GM23338 (cell line): ENCODE measurements around the gene TEN1. TPM values are rescaled to one million over a fixed set of nuclear protein-coding genes. Genes with fewer than 3 reads are reported as not detected.

ENCODE experiments used
- ATAC-seq: fragments of 200-7000 bp; cut with Tn5 transposase; 3 replicates; pipeline ENCODE4 v1.9.1; 2020
- DNase-seq: peaks from one replicate; pipeline ENCODE4 v3.0.0-alpha.2; 2015; ENCODE audit warnings: low spot score
- H2AFZ ChIP-seq: fragments of 200-600 bp; sonication (generic); 2 replicates; pipeline ENCODE4 v1.8.0; 2016; ENCODE audit warnings: antibody characterized with exemption, mild to moderate bottlenecking, moderate library complexity
- H3F3A ChIP-seq: fragments of 200-600 bp; sonication (generic); replicated peaks from 2 replicates; pipeline ENCODE4 v1.8.0; 2017; ENCODE audit warnings: antibody characterized with exemption, mixed run types, low read depth
- H3K27ac ChIP-seq: fragments of 200-600 bp; sonication (generic); 2 replicates; pipeline ENCODE4 v1.6.1; 2016; ENCODE audit warnings: low read depth
- H3K27me3 ChIP-seq: fragments of 200-600 bp; sonication (generic); 2 replicates; pipeline ENCODE4 v1.8.0; 2016; ENCODE audit warnings: mild to moderate bottlenecking, mixed run types, moderate library complexity; ENCODE audit not compliant: insufficient read depth
- H3K36me3 ChIP-seq: fragments of 200-600 bp; sonication (generic); 2 replicates; pipeline ENCODE4 v1.8.0; 2016; ENCODE audit warnings: mild to moderate bottlenecking; ENCODE audit not compliant: insufficient read depth
- H3K4me1 ChIP-seq: fragments of 200-600 bp; sonication (generic); 2 replicates; pipeline ENCODE4 v1.8.0; 2016; ENCODE audit warnings: mild to moderate bottlenecking, moderate library complexity; ENCODE audit not compliant: insufficient read depth
- H3K4me2 ChIP-seq: fragments of 200-600 bp; sonication (generic); 2 replicates; pipeline ENCODE4 v1.7.1; 2017; ENCODE audit warnings: mixed run types
- H3K4me3 ChIP-seq: fragments of 200-600 bp; sonication (generic); 2 replicates; pipeline ENCODE4 v1.6.1; 2016; ENCODE audit warnings: mixed run types
- H3K79me2 ChIP-seq: fragments of 200-600 bp; sonication (generic); replicated peaks from 2 replicates; pipeline ENCODE4 v1.8.0; 2017; ENCODE audit warnings: mild to moderate bottlenecking; ENCODE audit not compliant: insufficient read depth
- H3K9me2 ChIP-seq: fragments of 200-600 bp; sonication (generic); 2 replicates; pipeline ENCODE4 v1.8.0; 2017; ENCODE audit not compliant: insufficient read depth
- H4K20me1 ChIP-seq: fragments of 200-600 bp; sonication (generic); replicated peaks from 2 replicates; pipeline ENCODE4 v1.8.0; 2017; ENCODE audit warnings: mild to moderate bottlenecking; ENCODE audit not compliant: insufficient read depth
- H3K27ac Mint-ChIP-seq: 2 replicates; pipeline ENCODE4 v1.8.0; 2020; ENCODE audit warnings: inconsistent platforms, mild to moderate bottlenecking, moderate library complexity, mixed read lengths
- H3K27me3 Mint-ChIP-seq: 3 replicates; pipeline ENCODE4 v1.8.0; 2022; ENCODE audit warnings: low read depth, mild to moderate bottlenecking, moderate library complexity, mixed read lengths, inconsistent platforms; ENCODE audit not compliant: insufficient read depth, poor library complexity
- H3K36me3 Mint-ChIP-seq: 3 replicates; pipeline ENCODE4 v1.8.0; 2021; ENCODE audit warnings: low read depth, mild to moderate bottlenecking, inconsistent platforms, moderate library complexity, mixed read lengths
- H3K4me1 Mint-ChIP-seq: 3 replicates; pipeline ENCODE4 v1.8.0; 2020; ENCODE audit warnings: mild to moderate bottlenecking, inconsistent platforms, mixed read lengths
- H3K4me3 Mint-ChIP-seq: 3 replicates; pipeline ENCODE4 v1.8.0; 2021; ENCODE audit warnings: moderate library complexity, mild to moderate bottlenecking, inconsistent platforms, mixed read lengths
- H3K9me3 Mint-ChIP-seq: 3 replicates; pipeline ENCODE4 v1.8.0; 2020; ENCODE audit warnings: moderate library complexity, mild to moderate bottlenecking, inconsistent platforms, mixed read lengths
- ETS1 ChIP-seq: IDR thresholded peaks from 2 replicates; pipeline ENCODE4 v1.6.1; 2016; ENCODE audit warnings: antibody characterized with exemption
- POLR2AphosphoS5 ChIP-seq: IDR thresholded peaks from 2 replicates; pipeline ENCODE4 v1.6.1; 2016; ENCODE audit warnings: antibody characterized with exemption, low read depth
- polyA plus RNA-seq: library from polyadenylated mRNA; unstranded; fragments of >200 nt; fragmentation: Nextera tagmentation; extraction: Ambion mirVana; gene quantifications from 2 replicates; pipeline ENCODE4 v1.2.1, GENCODE V29; 2016
- total RNA-seq: library from RNA; depleted of rRNA; stranded (reverse); fragments of >200 nt; shearing (Covaris generic); gene quantifications from 2 replicates; pipeline ENCODE4 v1.2.3, GENCODE V29; 2014
- TF ChIP-seq, protein P1 (sequence below), 2 experiments: fragments of 200-600 bp in 1 of 2; sonication (generic) in 1 of 2; conservative IDR thresholded peaks; 2 replicates each; pipeline versions ENCODE4 v1.5.1 to v1.6.1; 2016 to 2017; ENCODE audit warnings: antibody characterized with exemption in 2 of 2, low read depth in 2 of 2, mild to moderate bottlenecking in 2 of 2, moderate library complexity in 1 of 2
- TF ChIP-seq, protein P2 (sequence below): IDR thresholded peaks from one replicate; pipeline ENCODE4 v1.6.1; 2018; ENCODE audit warnings: antibody characterized with exemption; ENCODE audit not compliant: unreplicated experiment

The TEN1 gene
- total and polyA plus RNA-seq, 2 experiments from 2014 or later = 11.3 to 14.1 TPM

DNA sequence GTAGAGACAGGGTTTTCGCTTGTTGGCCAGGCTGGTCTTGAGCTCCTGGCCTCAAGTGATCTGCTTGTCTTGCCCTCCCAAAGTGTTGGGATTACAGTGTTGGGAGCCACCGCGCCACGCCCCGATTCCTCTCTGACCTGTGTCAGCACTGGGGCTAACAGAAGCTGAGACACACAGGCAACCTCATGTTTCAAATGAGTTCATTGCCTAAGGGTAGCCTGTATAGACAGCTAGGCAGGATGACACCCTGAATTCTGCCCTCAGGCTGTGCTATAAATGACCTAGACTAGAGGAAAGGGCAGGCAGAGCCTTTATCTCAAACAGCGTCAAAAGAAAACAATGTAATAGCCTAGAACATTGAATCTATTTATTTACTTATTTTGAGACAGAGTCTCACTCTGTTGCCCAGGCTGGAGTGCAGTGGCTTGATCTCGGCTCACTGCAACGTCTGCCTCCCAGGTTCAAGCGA is 19.3 kb downstream of the TEN1 start:
- H3K9me3 Mint-ChIP-seq = no peaks in the 10 kb centered on the region
- no peak overlapping the region for H3K27ac Mint-ChIP-seq
- no peak for TF ChIP-seq POLR2AphosphoS5
- Histone ChIP-seq H3K27ac (no peak overlapping the region; the same call in 1 of the 2 replicates), H2AFZ (no peak overlapping the region), H3K9me2 (no peaks in the 10 kb centered on the region), H3F3A (0 out of 2 replicates have a peak, but pooled peaks cover 5% of the 10 kb centered on the region), H3K36me3 (no peaks in the 10 kb centered on the region), H3K79me2 (no peaks in the 10 kb centered on the region), H3K4me2 (no peak overlapping the region), H3K4me1 (no peaks in the 10 kb centered on the region), H3K27me3 (no peaks in the 10 kb centered on the region), H4K20me1 (no peaks in the 10 kb centered on the region), H3K4me3 (no peak overlapping the region)
- DNase-seq (no peak), ATAC-seq (no peak)
- no peak overlapping the region for H3K4me3 Mint-ChIP-seq
- H3K36me3 Mint-ChIP-seq = peaks cover 7% of the 10 kb centered on the region
- H3K27me3 Mint-ChIP-seq = peaks cover 10% of the 10 kb centered on the region
- peaks cover 10% of the 10 kb centered on the region; the same call in 2 of the 3 replicates for H3K4me1 Mint-ChIP-seq

GRCh38 chr17:76000016-76000754 is 21.1 kb downstream of the TEN1 start:
- Histone ChIP-seq H3K27me3 (no peaks in the 10 kb centered on the region), H3K36me3 (no peaks in the 10 kb centered on the region), H4K20me1 (no peaks in the 10 kb centered on the region), H3K4me2 (no peak overlapping the region), H2AFZ (peak overlapping the region; percentile 97), H3K79me2 (no peaks in the 10 kb centered on the region), H3K27ac (no peak overlapping the region), H3K4me1 (no peaks in the 10 kb centered on the region), H3K9me2 (no peaks in the 10 kb centered on the region), H3F3A (0 out of 2 replicates have a peak, but pooled peaks cover 5% of the 10 kb centered on the region), H3K4me3 (no peak overlapping the region)
- TF ChIP-seq, protein P1, sequence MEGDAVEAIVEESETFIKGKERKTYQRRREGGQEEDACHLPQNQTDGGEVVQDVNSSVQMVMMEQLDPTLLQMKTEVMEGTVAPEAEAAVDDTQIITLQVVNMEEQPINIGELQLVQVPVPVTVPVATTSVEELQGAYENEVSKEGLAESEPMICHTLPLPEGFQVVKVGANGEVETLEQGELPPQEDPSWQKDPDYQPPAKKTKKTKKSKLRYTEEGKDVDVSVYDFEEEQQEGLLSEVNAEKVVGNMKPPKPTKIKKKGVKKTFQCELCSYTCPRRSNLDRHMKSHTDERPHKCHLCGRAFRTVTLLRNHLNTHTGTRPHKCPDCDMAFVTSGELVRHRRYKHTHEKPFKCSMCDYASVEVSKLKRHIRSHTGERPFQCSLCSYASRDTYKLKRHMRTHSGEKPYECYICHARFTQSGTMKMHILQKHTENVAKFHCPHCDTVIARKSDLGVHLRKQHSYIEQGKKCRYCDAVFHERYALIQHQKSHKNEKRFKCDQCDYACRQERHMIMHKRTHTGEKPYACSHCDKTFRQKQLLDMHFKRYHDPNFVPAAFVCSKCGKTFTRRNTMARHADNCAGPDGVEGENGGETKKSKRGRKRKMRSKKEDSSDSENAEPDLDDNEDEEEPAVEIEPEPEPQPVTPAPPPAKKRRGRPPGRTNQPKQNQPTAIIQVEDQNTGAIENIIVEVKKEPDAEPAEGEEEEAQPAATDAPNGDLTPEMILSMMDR (conservative IDR thresholded peaks at IDR 0.05; ENCODE audit: low read depth in 2 of 2) = peak; percentile 78 to 91
- TF ChIP-seq ETS1 = no peak
- Mint-ChIP-seq H3K4me3 (no peak overlapping the region), H3K36me3 (peaks cover 4% of the 10 kb centered on the region), H3K27ac (peak overlapping the region; percentile 51; the same call in 1 of the 2 replicates), H3K9me3 (no peaks in the 10 kb centered on the region; the same call in 2 of the 3 replicates), H3K27me3 (peaks cover 9% of the 10 kb centered on the region), H3K4me1 (peaks cover 11% of the 10 kb centered on the region; the same call in 2 of the 3 replicates)
- peak; percentile 93 for ATAC-seq
- peak; percentile 93 for DNase-seq

- Histone ChIP-seq H3K79me2 (no peaks in the 10 kb centered on the region), H3K4me3 (no peak within 1 kb of the TSS), H3K36me3 (no peaks in the 10 kb centered on the region), H3K27ac (no peak within 1 kb of the TSS), H3F3A (0 out of 2 replicates have a peak, but pooled peaks cover 8% of the 10 kb centered on the region), H3K4me1 (no peaks in the 10 kb centered on the region), H4K20me1 (no peaks in the 10 kb centered on the region), H2AFZ (peak within 1 kb of the TSS; percentile 97), H3K27me3 (no peaks in the 10 kb centered on the region), H3K4me2 (no peak within 1 kb of the TSS), H3K9me2 (no peaks in the 10 kb centered on the region)
- H3K36me3 Mint-ChIP-seq = peaks cover 5% of the 10 kb centered on the region
- peaks cover 12% of the 10 kb centered on the region; the same call in 2 of the 3 replicates for H3K4me1 Mint-ChIP-seq
- H3K27me3 Mint-ChIP-seq = peaks cover 13% of the 10 kb centered on the region
- DNase-seq = no peak
- no peak; the same call in 2 of the 3 replicates for ATAC-seq
- H3K27ac Mint-ChIP-seq = peak within 1 kb of the TSS; percentile 51; the same call in 1 of the 2 replicates
- TF ChIP-seq, protein P1 (conservative IDR thresholded peaks at IDR 0.05; ENCODE audit: low read depth in 2 of 2) = 0 out of 4 replicates have a peak, but pooled peaks of 1 of the 2 experiments have one; percentile 1
- TF ChIP-seq, protein P2, sequence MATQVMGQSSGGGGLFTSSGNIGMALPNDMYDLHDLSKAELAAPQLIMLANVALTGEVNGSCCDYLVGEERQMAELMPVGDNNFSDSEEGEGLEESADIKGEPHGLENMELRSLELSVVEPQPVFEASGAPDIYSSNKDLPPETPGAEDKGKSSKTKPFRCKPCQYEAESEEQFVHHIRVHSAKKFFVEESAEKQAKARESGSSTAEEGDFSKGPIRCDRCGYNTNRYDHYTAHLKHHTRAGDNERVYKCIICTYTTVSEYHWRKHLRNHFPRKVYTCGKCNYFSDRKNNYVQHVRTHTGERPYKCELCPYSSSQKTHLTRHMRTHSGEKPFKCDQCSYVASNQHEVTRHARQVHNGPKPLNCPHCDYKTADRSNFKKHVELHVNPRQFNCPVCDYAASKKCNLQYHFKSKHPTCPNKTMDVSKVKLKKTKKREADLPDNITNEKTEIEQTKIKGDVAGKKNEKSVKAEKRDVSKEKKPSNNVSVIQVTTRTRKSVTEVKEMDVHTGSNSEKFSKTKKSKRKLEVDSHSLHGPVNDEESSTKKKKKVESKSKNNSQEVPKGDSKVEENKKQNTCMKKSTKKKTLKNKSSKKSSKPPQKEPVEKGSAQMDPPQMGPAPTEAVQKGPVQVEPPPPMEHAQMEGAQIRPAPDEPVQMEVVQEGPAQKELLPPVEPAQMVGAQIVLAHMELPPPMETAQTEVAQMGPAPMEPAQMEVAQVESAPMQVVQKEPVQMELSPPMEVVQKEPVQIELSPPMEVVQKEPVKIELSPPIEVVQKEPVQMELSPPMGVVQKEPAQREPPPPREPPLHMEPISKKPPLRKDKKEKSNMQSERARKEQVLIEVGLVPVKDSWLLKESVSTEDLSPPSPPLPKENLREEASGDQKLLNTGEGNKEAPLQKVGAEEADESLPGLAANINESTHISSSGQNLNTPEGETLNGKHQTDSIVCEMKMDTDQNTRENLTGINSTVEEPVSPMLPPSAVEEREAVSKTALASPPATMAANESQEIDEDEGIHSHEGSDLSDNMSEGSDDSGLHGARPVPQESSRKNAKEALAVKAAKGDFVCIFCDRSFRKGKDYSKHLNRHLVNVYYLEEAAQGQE = no peak
- H3K4me3 Mint-ChIP-seq = no peak within 1 kb of the TSS
- H3K9me3 Mint-ChIP-seq = no peaks in the 10 kb centered on the region; the same call in 2 of the 3 replicates
Measured at GRCh38 chr17:76000755-76001521, 21.9 kb downstream of the TEN1 start, which contains the start of gene CDK3. Gene CDK3, plus strand, starts transcription at chr17:76000855. Its CDS starts 571 bp downstream, at chr17:76001426.
